ENCODE data around the gene SP2.

Gene SP2

GRCh38 chr17:47905221-47905733 lies 9.2 kb downstream of the SP2 start:
- H3K36me3 ChIP-seq: peaks cover 19% of the 10 kb centered on the region
- H3K27me3 ChIP-seq: no peaks in the 10 kb centered on the region
- H3K4me3 ChIP-seq (ENCODE audit: low read depth in 1 of 2, low read length in 1 of 2): no peak overlapping the region
- no peak for TF ChIP-seq CTCF (IDR thresholded peaks at IDR 0.05)
- H3K4me1 ChIP-seq (ENCODE audit: control insufficient read depth in 1 of 2, insufficient read depth in 1 of 2, low read depth in 1 of 2, low read length in 1 of 2): peaks cover 9% of the 10 kb centered on the region in 2 experiments
- H3K27ac ChIP-seq: no peak overlapping the region
- no peaks in the 10 kb centered on the region for H3K9me3 ChIP-seq

GRCh38 chr17:47906443-47906842 lies 10.4 kb downstream of the SP2 start:
- no peak for TF ChIP-seq CTCF (IDR thresholded peaks at IDR 0.05)
- Histone ChIP-seq H3K36me3 (peaks cover 12% of the 10 kb centered on the region), H3K4me3 (ENCODE audit: low read depth in 1 of 2, low read length in 1 of 2) (no peak overlapping the region), H3K27ac (no peak overlapping the region), H3K4me1 (ENCODE audit: control insufficient read depth in 1 of 2, insufficient read depth in 1 of 2, low read depth in 1 of 2, low read length in 1 of 2) (peaks cover 9% of the 10 kb centered on the region in 2 experiments), H3K9me3 (no peaks in the 10 kb centered on the region), H3K27me3 (no peaks in the 10 kb centered on the region)

- Histone ChIP-seq H3K27me3 (no peaks in the 10 kb centered on the region), H3K4me1 (ENCODE audit: control insufficient read depth in 1 of 2, insufficient read depth in 1 of 2, low read depth in 1 of 2, low read length in 1 of 2) (peaks cover 9% of the 10 kb centered on the region in 2 experiments), H3K9me3 (no peaks in the 10 kb centered on the region), H3K4me3 (ENCODE audit: low read depth in 1 of 2, low read length in 1 of 2) (no peak overlapping the region), H3K27ac (peak overlapping the region; percentile 65), H3K36me3 (peaks cover 10% of the 10 kb centered on the region)
- no peak for TF ChIP-seq CTCF (IDR thresholded peaks at IDR 0.05)
Measured at GRCh38 chr17:47907932-47908562, 12.0 kb downstream of the SP2 start.

- TF ChIP-seq CTCF (IDR thresholded peaks at IDR 0.05): no peak
- no peaks in the 10 kb centered on the region for H3K9me3 ChIP-seq
- H3K4me1 ChIP-seq (ENCODE audit: control insufficient read depth in 1 of 2, insufficient read depth in 1 of 2, low read depth in 1 of 2, low read length in 1 of 2): peaks cover 8 to 9% of the 10 kb centered on the region in 2 experiments
- H3K4me3 ChIP-seq (ENCODE audit: low read depth in 1 of 2, low read length in 1 of 2): no peak overlapping the region
- H3K27me3 ChIP-seq: no peaks in the 10 kb centered on the region
- peaks cover 21% of the 10 kb centered on the region for H3K36me3 ChIP-seq
- no peak overlapping the region for H3K27ac ChIP-seq
Measured at GRCh38 chr17:47913050-47913449, 17.0 kb downstream of the SP2 start.

- Histone ChIP-seq H3K9me3 (no peaks in the 10 kb centered on the region), H3K27ac (no peak overlapping the region), H3K4me3 (ENCODE audit: low read depth in 1 of 2, low read length in 1 of 2) (no peak overlapping the region), H3K36me3 (peaks cover 21% of the 10 kb centered on the region), H3K27me3 (no peaks in the 10 kb centered on the region), H3K4me1 (ENCODE audit: control insufficient read depth in 1 of 2, insufficient read depth in 1 of 2, low read depth in 1 of 2, low read length in 1 of 2) (peaks cover 12 to 13% of the 10 kb centered on the region in 2 experiments)
- TF ChIP-seq CTCF (IDR thresholded peaks at IDR 0.05): no peak
Measured at GRCh38 chr17:47914306-47914948, 18.4 kb downstream of the SP2 start.

Measured in neutrophil (primary cell).